GM18520 (cell line): Measurements from ENCODE around the gene LRP5.

Experiments
- ATAC-seq: cut with Tn5 transposase; IDR thresholded peaks from one replicate; pipeline ENCODE4 v1.9.1; 2021; ENCODE audit not compliant: unreplicated experiment

LRP5 gene

GRCh38 chr11:68345776-68346461 lies 33.5 kb downstream of the LRP5 start:
- ATAC-seq: no peak

- no peak for ATAC-seq
Measured at GRCh38 chr11:68346462-68346790, 34.0 kb downstream of the LRP5 start.

GRCh38 chr11:68347345-68347744 lies 35.0 kb downstream of the LRP5 start:
- ATAC-seq: no peak

- no peak for ATAC-seq
Measured at GRCh38 chr11:68347841-68348240, 35.5 kb downstream of the LRP5 start.

GRCh38 chr11:68349461-68350249 lies 37.3 kb downstream of the LRP5 start:
- ATAC-seq: no peak

- ATAC-seq: no peak
Measured at GRCh38 chr11:68350759-68351449, 38.5 kb downstream of the LRP5 start.

- ATAC-seq: no peak
Measured at GRCh38 chr11:68351450-68352275, 39.3 kb downstream of the LRP5 start.

GRCh38 chr11:68352591-68352990 lies 40.2 kb downstream of the LRP5 start:
- ATAC-seq: no peak

- no peak for ATAC-seq
Measured at GRCh38 chr11:68353118-68353517, 40.7 kb downstream of the LRP5 start.

- no peak for ATAC-seq
Measured at GRCh38 chr11:68353669-68354068, 41.3 kb downstream of the LRP5 start.

GRCh38 chr11:68354148-68354872 lies 41.9 kb downstream of the LRP5 start:
- ATAC-seq: no peak

GRCh38 chr11:68355471-68355870 lies 43.1 kb downstream of the LRP5 start:
- ATAC-seq: no peak

GRCh38 chr11:68357568-68357967 lies 45.2 kb downstream of the LRP5 start:
- no peak for ATAC-seq

GRCh38 chr11:68358416-68358815 lies 46.0 kb downstream of the LRP5 start:
- ATAC-seq: no peak

- ATAC-seq: no peak
Measured at GRCh38 chr11:68361702-68362101, 49.3 kb downstream of the LRP5 start.

- ATAC-seq: no peak
Measured at GRCh38 chr11:68362801-68363379, 50.5 kb downstream of the LRP5 start.

- no peak for ATAC-seq
Measured at GRCh38 chr11:68363776-68364175, 51.4 kb downstream of the LRP5 start.

GRCh38 chr11:68364581-68364980 lies 52.2 kb downstream of the LRP5 start:
- ATAC-seq: no peak

GRCh38 chr11:68365943-68366435 lies 53.6 kb downstream of the LRP5 start:
- no peak for ATAC-seq

GRCh38 chr11:68367252-68367651 lies 54.9 kb downstream of the LRP5 start:
- ATAC-seq: no peak
